GM21786 (cell line): ENCODE results near the gene TMEM9.

Experiments
- ATAC-seq: cut with Tn5 transposase; IDR thresholded peaks from one replicate; pipeline ENCODE4 v1.9.1; 2021; ENCODE audit not compliant: unreplicated experiment

The TMEM9 gene

DNA sequence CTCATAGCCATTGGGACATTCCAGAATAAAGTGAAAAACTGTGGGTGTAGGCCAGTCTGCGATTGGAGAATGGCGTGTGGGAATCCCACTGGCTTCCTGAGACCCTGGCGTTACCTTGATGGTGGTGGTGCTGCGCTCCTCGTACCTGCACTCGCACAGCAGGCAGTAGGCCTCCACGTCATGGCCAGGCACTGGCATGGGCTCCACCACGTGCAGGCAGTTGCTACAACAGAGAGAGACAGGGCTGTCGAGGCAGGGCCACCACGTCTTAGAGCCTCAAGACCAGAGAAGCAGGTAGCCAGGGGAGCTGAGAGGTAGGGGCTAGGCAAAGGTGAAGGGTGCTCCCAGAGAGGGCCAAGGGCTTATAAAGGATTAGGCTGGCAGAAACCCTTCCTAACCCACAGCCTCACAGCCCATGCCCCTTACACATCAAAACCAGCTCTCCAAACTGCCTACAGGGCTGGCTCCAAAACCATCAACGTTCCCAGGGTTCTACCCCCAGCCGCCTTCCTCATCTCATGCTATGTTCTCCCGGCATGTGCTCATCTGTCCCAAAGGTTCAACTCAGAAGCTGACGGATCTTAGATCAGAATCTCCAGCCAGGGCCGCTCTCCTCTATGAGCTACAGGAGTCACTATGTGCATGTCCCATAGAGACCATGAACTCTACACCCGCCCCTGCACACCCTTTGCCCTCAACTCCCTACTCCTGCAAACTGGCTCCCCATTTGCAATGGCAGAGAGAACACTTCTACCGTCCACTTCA is 7.5 kb downstream of the TMEM9 start:
- ATAC-seq, result no peak

- no peak for ATAC-seq
These were observed 8.5 kb downstream of the TMEM9 start for GRCh38 chr1:201145816-201146215.

- no peak for ATAC-seq
These were observed 9.1 kb downstream of the TMEM9 start for GRCh38 chr1:201145132-201145531.

DNA sequence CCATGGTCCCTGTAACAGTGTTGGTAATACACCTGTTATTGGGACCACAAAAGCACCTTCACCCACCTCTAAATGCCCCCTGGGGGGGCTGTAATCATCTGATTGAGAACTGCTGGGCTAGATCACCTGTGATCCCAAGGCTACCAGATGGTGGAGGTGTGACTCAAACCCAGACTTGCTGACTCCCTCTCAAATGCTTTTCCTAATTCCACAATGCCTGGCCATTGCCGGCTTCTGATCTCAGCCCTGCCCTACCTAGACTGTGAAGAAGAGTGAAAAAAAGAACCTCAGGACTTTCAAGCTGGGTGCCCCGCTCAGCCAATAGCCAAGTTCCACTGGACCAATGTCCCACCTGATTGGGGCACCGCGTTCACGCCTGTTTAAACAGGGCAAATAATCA is 9.6 kb downstream of the TMEM9 start:
- ATAC-seq, result no peak

GRCh38 chr1:201143726-201144635 is 10.3 kb downstream of the TMEM9 start:
- no peak for ATAC-seq

- ATAC-seq, result no peak
These were observed 11.2 kb downstream of the TMEM9 start for GRCh38 chr1:201142849-201143725.

- no peak for ATAC-seq
These were observed 12.0 kb downstream of the TMEM9 start for GRCh38 chr1:201142011-201142848.

DNA sequence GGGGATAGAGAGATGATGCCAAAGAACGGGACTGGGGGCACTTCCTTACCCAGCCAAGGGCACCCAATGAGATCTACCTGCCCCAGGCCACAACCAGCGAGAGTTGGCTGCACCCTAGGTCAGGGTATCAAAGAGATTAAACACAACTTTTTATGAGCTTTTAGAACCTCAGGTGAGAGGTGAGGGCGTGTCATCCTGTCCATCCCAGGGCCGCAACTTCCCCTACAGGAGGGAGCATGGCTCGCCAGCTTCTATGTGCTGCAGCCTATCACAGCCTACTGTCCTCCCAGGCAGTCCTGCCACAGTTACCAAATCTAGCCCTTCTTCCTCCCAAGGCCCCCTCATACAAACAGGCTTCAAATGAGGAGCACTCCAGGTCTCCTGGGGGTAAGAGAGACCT is 12.9 kb downstream of the TMEM9 start:
- ATAC-seq, result no peak

GRCh38 chr1:201140941-201141260 is 13.4 kb downstream of the TMEM9 start:
- no peak for ATAC-seq

- ATAC-seq, result no peak
These were observed 13.9 kb downstream of the TMEM9 start for GRCh38 chr1:201140235-201140940.

DNA sequence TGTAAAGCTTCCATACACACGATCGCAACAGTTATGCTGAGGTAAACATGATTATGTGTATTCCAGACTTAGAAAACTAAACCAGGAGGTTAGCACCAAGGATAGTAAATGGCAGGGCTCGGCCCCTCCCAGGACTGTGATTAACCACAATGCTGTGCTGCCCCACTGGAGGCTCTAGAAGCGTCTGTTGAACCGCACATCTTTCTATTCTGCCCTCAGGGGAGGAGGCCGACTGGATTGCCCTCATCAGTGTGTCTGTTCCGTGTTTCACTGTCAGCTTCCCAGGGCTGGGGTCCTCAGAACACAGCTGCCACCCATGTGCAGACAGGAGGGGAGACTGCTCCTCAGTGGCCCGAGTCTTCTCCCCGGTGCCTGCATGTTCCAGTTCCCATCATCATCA is 14.5 kb downstream of the TMEM9 start:
- ATAC-seq, result no peak

GRCh38 chr1:201139306-201139705 is 15.0 kb downstream of the TMEM9 start:
- ATAC-seq, result no peak

DNA sequence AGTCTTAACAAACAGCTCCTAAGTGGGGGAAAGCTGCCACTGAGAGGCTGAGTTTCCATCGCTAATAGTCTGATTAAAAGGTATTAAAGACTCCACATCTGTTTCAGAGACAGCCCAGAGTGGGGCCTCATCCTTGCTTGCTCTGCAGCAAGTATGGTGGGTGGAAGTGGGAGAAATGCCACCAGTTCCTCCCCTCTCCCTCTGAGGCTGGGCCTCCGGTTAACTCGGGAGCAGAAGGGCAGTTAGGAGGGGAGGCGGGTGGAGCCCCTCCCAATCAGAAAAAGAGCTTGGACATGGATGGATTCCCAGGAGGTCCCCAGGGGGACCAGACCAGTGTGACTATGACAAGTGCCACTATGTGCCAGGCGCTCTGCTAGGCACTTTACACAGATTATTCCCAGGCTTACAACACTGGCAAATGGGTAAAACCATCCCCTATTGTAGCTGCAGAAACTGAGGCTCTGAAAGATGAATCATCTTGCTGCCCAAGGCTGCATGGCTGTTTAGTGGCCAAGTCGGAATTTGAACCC is 15.9 kb downstream of the TMEM9 start:
- no peak for ATAC-seq

- ATAC-seq, result no peak
These were observed 16.5 kb downstream of the TMEM9 start for GRCh38 chr1:201137579-201138310.

DNA sequence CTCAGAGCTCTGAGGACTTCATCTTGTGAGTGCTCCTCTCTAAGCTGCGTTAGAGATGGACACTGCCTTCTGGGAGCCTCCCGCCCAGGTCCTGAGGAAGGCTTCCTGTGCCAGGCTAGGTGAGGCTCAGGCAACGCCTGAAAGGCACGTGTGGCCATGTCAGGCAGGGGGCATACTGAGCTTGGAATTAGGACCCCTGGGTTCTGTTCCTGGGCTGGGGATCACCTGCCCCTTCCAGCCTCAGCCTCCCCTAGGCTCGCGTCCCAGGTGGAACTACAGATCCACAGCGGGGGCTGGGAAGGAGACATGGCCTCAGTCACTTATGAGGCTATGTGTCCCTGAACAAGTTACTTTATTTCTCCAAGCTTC is 17.3 kb downstream of the TMEM9 start:
- no peak for ATAC-seq

- no peak for ATAC-seq
These were observed 17.8 kb downstream of the TMEM9 start for GRCh38 chr1:201136355-201137023.

GRCh38 chr1:201134405-201134804 is 19.9 kb downstream of the TMEM9 start:
- ATAC-seq, result no peak

- ATAC-seq, result no peak
These were observed 22.9 kb downstream of the TMEM9 start for GRCh38 chr1:201131398-201131797.
